Skeletal muscle satellite cell (primary cell): ENCODE measurements around the gene FIG4.
A peak's percentile ranks its signal among the peaks of the same experiment; 100 is the strongest.
"Not testable (repeated sequence)": the region's sequence is repeated elsewhere in the genome, so short reads cannot be mapped to it uniquely, and the experiment has no call there.

Experiments used
- H3K27me3 ChIP-seq: 2 replicates; pipeline ENCODE4 v1.7.0; 2013; ENCODE audit warnings: low read length; ENCODE audit not compliant: control insufficient read depth, insufficient read depth
- H3K36me3 ChIP-seq: 2 replicates; pipeline ENCODE4 v1.7.0; 2013; ENCODE audit warnings: mild to moderate bottlenecking, control low read depth, low read length; ENCODE audit not compliant: insufficient read depth
- H3K4me1 ChIP-seq: 2 replicates; pipeline ENCODE4 v1.7.0; 2013; ENCODE audit warnings: low read length; ENCODE audit not compliant: control insufficient read depth, insufficient read depth
- H3K4me2 ChIP-seq: 2 replicates; pipeline ENCODE4 v1.7.0; 2013; ENCODE audit warnings: mild to moderate bottlenecking, low read length
- H3K4me3 ChIP-seq: 2 replicates; pipeline ENCODE4 v1.7.0; 2013; ENCODE audit warnings: low read length
- H3K9ac ChIP-seq: 2 replicates; pipeline ENCODE4 v1.7.0; 2013; ENCODE audit warnings: mild to moderate bottlenecking, low read depth, low read length, moderate library complexity
- H3K9me3 ChIP-seq: replicated peaks from 2 replicates; pipeline ENCODE4 v1.7.0; 2013; ENCODE audit warnings: mild to moderate bottlenecking, control low read depth, low read length

Gene FIG4

GRCh38 chr6:109678240-109678639 is 12.9 kb upstream of the FIG4 start:
- Histone ChIP-seq H3K36me3 (no peaks in the 10 kb centered on the region), H3K9ac (no peak overlapping the region), H3K4me2 (no peak overlapping the region), H3K4me3 (no peak overlapping the region), H3K4me1 (no peaks in the 10 kb centered on the region), H3K9me3 (no peaks in the 10 kb centered on the region), H3K27me3 (no peaks in the 10 kb centered on the region)

- H3K4me1 ChIP-seq, H3K9ac ChIP-seq, H3K9me3 ChIP-seq, H3K4me3 ChIP-seq, H3K4me2 ChIP-seq, H3K27me3 ChIP-seq, H3K36me3 ChIP-seq: not testable (repeated sequence)
Observed at GRCh38 chr6:109678661-109679505, 12.2 kb upstream of the FIG4 start.

- H3K4me3 ChIP-seq, result no peak overlapping the region
- H3K9me3 ChIP-seq, result no peaks in the 10 kb centered on the region
- H3K36me3 ChIP-seq, result no peaks in the 10 kb centered on the region
- peak overlapping the region; percentile 18 for H3K4me2 ChIP-seq
- H3K27me3 ChIP-seq, result no peaks in the 10 kb centered on the region
- peaks cover 16% of the 10 kb centered on the region for H3K4me1 ChIP-seq
- no peak overlapping the region for H3K9ac ChIP-seq
Observed at GRCh38 chr6:109686566-109687265, 4.4 kb upstream of the FIG4 start.

GRCh38 chr6:109687271-109687761 is 3.8 kb upstream of the FIG4 start:
- peak overlapping the region; percentile 18 for H3K4me2 ChIP-seq
- no peak overlapping the region for H3K9ac ChIP-seq
- H3K4me1 ChIP-seq, result peaks cover 16% of the 10 kb centered on the region
- no peaks in the 10 kb centered on the region for H3K36me3 ChIP-seq
- no peaks in the 10 kb centered on the region for H3K27me3 ChIP-seq
- no peak overlapping the region for H3K4me3 ChIP-seq
- H3K9me3 ChIP-seq, result no peaks in the 10 kb centered on the region

GRCh38 chr6:109690373-109690736 is 741 bp upstream of the FIG4 start:
- Histone ChIP-seq H3K4me1 (peaks cover 16% of the 10 kb centered on the region), H3K27me3 (no peaks in the 10 kb centered on the region), H3K4me3 (peak overlapping the region; percentile 87), H3K9ac (peak overlapping the region; percentile 88), H3K4me2 (peak overlapping the region; percentile 89), H3K9me3 (no peaks in the 10 kb centered on the region), H3K36me3 (no peaks in the 10 kb centered on the region)

- no peaks in the 10 kb centered on the region for H3K9me3 ChIP-seq
- no peaks in the 10 kb centered on the region for H3K4me1 ChIP-seq
- H3K36me3 ChIP-seq, result no peaks in the 10 kb centered on the region
- H3K9ac ChIP-seq, result no peak overlapping the region
- H3K4me2 ChIP-seq, result no peak overlapping the region
- no peak overlapping the region for H3K4me3 ChIP-seq
- H3K27me3 ChIP-seq, result no peaks in the 10 kb centered on the region
Observed at GRCh38 chr6:109693111-109693510, 2.0 kb downstream of the FIG4 start.

- H3K4me3 ChIP-seq, result no peak overlapping the region
- H3K36me3 ChIP-seq, result no peaks in the 10 kb centered on the region
- no peaks in the 10 kb centered on the region for H3K9me3 ChIP-seq
- H3K9ac ChIP-seq, result no peak overlapping the region
- no peak overlapping the region for H3K4me2 ChIP-seq
- no peaks in the 10 kb centered on the region for H3K4me1 ChIP-seq
- no peaks in the 10 kb centered on the region for H3K27me3 ChIP-seq
Observed at GRCh38 chr6:109695468-109695867, 4.4 kb downstream of the FIG4 start.

- H3K27me3 ChIP-seq, result no peaks in the 10 kb centered on the region
- no peaks in the 10 kb centered on the region for H3K4me1 ChIP-seq
- no peak overlapping the region for H3K4me2 ChIP-seq
- H3K9me3 ChIP-seq, result no peaks in the 10 kb centered on the region
- no peak overlapping the region for H3K9ac ChIP-seq
- no peak overlapping the region for H3K4me3 ChIP-seq
- H3K36me3 ChIP-seq, result no peaks in the 10 kb centered on the region
Observed at GRCh38 chr6:109696355-109696754, 5.3 kb downstream of the FIG4 start.

GRCh38 chr6:109701221-109701620 is 10.1 kb downstream of the FIG4 start:
- no peaks in the 10 kb centered on the region for H3K4me1 ChIP-seq

GRCh38 chr6:109701774-109702173 is 10.7 kb downstream of the FIG4 start:
- Histone ChIP-seq H3K4me3 (no peak overlapping the region), H3K9me3 (no peaks in the 10 kb centered on the region), H3K4me2 (no peak overlapping the region), H3K36me3 (no peaks in the 10 kb centered on the region), H3K9ac (no peak overlapping the region), H3K4me1 (no peaks in the 10 kb centered on the region), H3K27me3 (no peaks in the 10 kb centered on the region)

More at GRCh38 chr6:109701221-109701620, 10.1 kb downstream of the FIG4 start:
- Histone ChIP-seq H3K9me3 (no peaks in the 10 kb centered on the region), H3K4me2 (no peak overlapping the region), H3K27me3 (no peaks in the 10 kb centered on the region), H3K4me3 (no peak overlapping the region), H3K9ac (no peak overlapping the region), H3K36me3 (no peaks in the 10 kb centered on the region)

- H3K4me3 ChIP-seq, result no peak overlapping the region
- no peaks in the 10 kb centered on the region for H3K9me3 ChIP-seq
- no peaks in the 10 kb centered on the region for H3K36me3 ChIP-seq
- no peaks in the 10 kb centered on the region for H3K27me3 ChIP-seq
- no peak overlapping the region for H3K4me2 ChIP-seq
- no peaks in the 10 kb centered on the region for H3K4me1 ChIP-seq
- H3K9ac ChIP-seq, result no peak overlapping the region
Observed at GRCh38 chr6:109702791-109703190, 11.7 kb downstream of the FIG4 start.
